ENCODE measurements around the gene ATP6V0D1.

- TF ChIP-seq CTCF (conservative IDR thresholded peaks at IDR 0.05; ENCODE audit: low read depth, low read length) (no peak), EZH2 (IDR thresholded peaks at IDR 0.05; ENCODE audit: low read length, unreplicated experiment) (no peak)
Observed at GRCh38 chr16:67499106-67499505, 18.1 kb upstream of the ATP6V0D1 start.

Measured in PC-3 (cell line).